H54 (cell line): Measurements from ENCODE around the gene SLC25A19.
A peak's percentile ranks its signal among the peaks of the same experiment; 100 is the strongest.
"Not testable (repeated sequence)": the region's sequence is repeated elsewhere in the genome, so short reads cannot be mapped to it uniquely, and the experiment has no call there.

ENCODE experiments used
- DNase-seq: peaks from one replicate; pipeline ENCODE4 v3.0.0; 2011; ENCODE audit warnings: low spot score, mixed read lengths; ENCODE audit not compliant: insufficient read length
- FAIRE-seq: peaks from 3 replicates; lab custom pipeline; 2011; peaks lifted over from hg19 to GRCh38; lab: Jason Lieb, UNC
- POLR2A ChIP-seq: IDR thresholded peaks from 2 replicates; pipeline ENCODE4 v1.6.1; 2011; ENCODE audit warnings: low read depth, mild to moderate bottlenecking, low read length

SLC25A19 gene

GRCh38 chr17:75316253-75316652 lies 27.0 kb upstream of the SLC25A19 start:
- FAIRE-seq = no peak
- TF ChIP-seq POLR2A = no peak
- no peak for DNase-seq

GRCh38 chr17:75315541-75316243 lies 26.5 kb upstream of the SLC25A19 start:
- DNase-seq (peak; percentile 30), FAIRE-seq (no peak)
- TF ChIP-seq POLR2A = no peak

- DNase-seq = peak; percentile 47
- FAIRE-seq = no peak
- TF ChIP-seq POLR2A = no peak
Measured at GRCh38 chr17:75313941-75314551, 24.8 kb upstream of the SLC25A19 start.

GRCh38 chr17:75308732-75309629 lies 19.7 kb upstream of the SLC25A19 start:
- no peak for TF ChIP-seq POLR2A
- DNase-seq (no peak), FAIRE-seq (no peak)

GRCh38 chr17:75307957-75308731 lies 18.9 kb upstream of the SLC25A19 start:
- no peak for FAIRE-seq
- no peak for TF ChIP-seq POLR2A
- DNase-seq = no peak

- no peak for DNase-seq
- no peak for TF ChIP-seq POLR2A
- no peak for FAIRE-seq
Measured at GRCh38 chr17:75301502-75302206, 12.4 kb upstream of the SLC25A19 start.

- FAIRE-seq (no peak), DNase-seq (no peak)
- no peak for TF ChIP-seq POLR2A
Measured at GRCh38 chr17:75301049-75301448, 11.8 kb upstream of the SLC25A19 start.

GRCh38 chr17:75300280-75300679 lies 11.0 kb upstream of the SLC25A19 start:
- FAIRE-seq (no peak), DNase-seq (no peak)
- no peak for TF ChIP-seq POLR2A

GRCh38 chr17:75295201-75296158 lies 6.2 kb upstream of the SLC25A19 start:
- FAIRE-seq = no peak
- TF ChIP-seq POLR2A = no peak
- DNase-seq = no peak

- FAIRE-seq, DNase-seq: not testable (repeated sequence)
Measured at GRCh38 chr17:75292810-75293448, 3.7 kb upstream of the SLC25A19 start.

GRCh38 chr17:75289832-75290337 lies 652 bp upstream of the SLC25A19 start:
- DNase-seq (no peak), FAIRE-seq (no peak)
- no peak for TF ChIP-seq POLR2A

GRCh38 chr17:75288770-75289114 lies 491 bp downstream of the SLC25A19 start:
- DNase-seq (peak; percentile 64), FAIRE-seq (no peak)
- no peak for TF ChIP-seq POLR2A
